T follicular helper cell (primary cell): ENCODE results near the gene CHEK1.
"Not testable (repeated sequence)": the region's sequence is repeated elsewhere in the genome, so short reads cannot be mapped to it uniquely, and the experiment has no call there.

ENCODE experiments used
- DNase-seq: peaks from one replicate; pipeline ENCODE4 v3.0.0-alpha.2; 2020; ENCODE audit warnings: low read depth

The CHEK1 gene

DNA sequence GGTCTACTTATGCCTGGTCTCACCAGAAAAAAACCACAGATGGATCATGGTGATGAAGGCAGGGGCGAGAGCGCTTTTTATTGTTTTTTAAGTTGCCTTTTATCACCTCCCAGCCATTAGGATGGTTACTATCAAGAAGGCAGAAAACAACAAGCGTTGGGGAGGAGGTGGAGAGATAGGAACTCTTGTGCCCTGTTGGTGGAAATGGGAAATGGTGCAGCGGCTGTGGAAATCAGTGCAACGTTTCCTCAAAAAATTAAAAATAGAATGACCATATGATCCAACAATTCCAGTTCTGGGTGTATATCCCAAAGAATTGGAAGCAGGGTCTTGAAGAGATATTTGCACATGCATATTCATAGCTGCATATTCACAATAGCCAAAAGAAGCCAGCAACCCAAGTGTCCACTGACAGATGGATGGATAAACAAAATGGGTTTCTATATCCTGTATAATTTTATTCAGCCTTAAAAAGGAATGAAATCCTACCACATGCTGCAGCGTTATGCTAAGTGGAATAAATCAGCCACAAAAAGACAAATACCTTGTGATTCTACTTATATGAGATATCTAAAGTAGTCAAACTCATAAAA lies 76.2 kb downstream of the CHEK1 start:
- DNase-seq = no peak

DNA sequence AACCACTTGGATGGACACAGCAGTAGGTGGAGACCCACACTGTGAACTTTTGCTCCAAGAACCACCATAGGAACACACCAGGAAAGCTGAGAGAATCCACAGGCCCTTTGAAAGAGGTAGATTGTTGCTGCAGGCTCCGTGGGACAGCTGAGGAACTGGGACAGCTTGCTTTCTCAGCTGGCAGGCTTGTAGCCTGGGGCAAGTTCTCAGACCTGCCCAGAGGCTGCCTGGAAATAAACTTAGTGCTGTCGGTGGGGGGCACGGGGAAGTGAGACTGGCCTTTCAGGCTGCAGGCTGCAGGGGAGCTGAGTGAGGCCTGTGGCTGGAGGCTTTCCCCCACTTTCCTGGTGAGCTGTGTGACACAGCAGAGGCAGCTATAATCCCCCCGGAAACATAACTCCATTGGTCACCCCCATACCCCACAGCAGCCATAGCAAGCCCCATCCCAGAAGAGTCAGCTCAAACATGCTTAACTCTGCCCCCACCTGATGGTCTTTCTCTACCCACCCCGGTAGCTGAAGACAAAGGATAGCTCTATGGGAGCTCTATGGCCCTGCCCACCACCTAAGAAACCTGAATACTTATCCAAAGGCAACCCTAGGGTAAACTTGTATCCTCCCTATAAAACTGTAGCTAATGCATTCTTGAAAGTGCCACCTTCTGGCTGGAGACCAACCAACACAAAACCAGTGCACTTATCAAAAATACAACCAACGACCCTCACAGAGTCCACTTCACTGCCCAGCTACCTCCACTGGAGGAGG lies 77.1 kb downstream of the CHEK1 start:
- no peak for DNase-seq

DNA sequence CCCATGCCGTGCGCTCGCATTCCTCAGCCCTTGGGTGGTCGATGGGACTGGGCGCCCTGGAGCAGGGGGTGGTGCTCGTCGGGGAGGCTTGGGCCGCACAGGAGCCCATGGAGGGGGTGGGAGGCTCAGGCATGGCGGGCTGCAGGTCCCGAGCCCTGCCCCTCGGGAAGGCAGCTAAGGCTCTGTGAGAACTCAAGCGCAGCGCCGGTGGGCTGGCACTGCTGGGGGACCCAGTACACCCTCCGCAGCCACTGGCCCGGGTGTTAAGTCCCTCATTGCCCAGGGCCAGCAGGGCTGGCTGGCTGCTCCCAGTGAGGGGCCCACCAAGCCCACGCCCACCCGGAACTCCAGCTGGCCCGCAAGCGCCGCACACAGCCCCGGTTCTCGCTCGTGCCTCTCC lies 79.7 kb downstream of the CHEK1 start:
- not testable (repeated sequence) for DNase-seq

DNA sequence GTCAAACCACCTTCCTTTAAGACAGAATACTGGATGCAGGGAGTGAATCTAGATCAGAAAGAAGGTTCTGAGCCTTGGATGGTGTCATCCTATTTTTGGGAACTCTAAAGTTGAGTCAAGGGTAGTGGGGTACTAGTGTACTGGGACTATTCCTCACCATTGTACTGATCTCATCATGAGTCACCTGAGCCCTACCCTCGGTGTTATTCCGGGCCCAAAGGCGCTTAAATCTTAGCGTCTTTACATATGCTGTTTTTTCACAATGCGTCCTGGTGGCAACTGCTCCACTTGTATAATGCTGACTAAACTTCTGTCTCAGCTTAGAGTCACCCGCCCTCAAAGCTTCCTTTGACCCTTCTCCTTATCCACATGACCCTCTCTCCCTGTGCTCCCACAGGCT lies 95.8 kb downstream of the CHEK1 start:
- DNase-seq = no peak

DNA sequence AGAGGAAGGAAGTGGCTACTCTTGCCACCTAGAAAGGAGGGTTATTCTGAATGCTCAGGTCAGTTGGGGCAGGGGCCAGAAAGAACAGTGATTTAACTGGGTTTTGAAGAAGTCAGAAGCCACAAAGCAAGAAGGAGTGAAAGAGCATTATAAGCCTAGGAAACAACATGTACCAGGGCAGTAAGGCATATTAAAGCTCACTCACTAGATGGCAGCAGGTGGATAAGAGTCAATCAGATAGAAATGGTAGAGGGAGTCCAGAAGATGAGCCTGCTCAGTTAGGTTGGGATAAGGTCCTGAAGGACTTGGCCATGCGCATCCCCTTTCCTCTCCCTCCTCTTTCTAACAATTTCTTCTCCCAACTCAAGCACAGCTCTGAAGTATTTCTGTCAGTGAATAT lies 99.2 kb downstream of the CHEK1 start:
- no peak for DNase-seq
